Naive thymus-derived CD8-positive, alpha-beta T cell (primary cell): ENCODE measurements around the gene AMPD3. TPM values are rescaled to one million over a fixed set of nuclear protein-coding genes. Genes with fewer than 3 reads are reported as not detected.

Experiments used
- ATAC-seq, 2 donors: fragments of 150-1000 bp; cut with Tn5 transposase in 1 of 2; sonication (Bioruptor Pico), chemical (Tn5 transposase) in 1 of 2; 1 replicate in 1 of 2; 2 replicates in 1 of 2; pipeline ENCODE4 v1.10.0; 2021; ENCODE audit warnings: mild to moderate bottlenecking in 2 of 2, moderate library complexity in 2 of 2
- POLR2A ChIA-PET: fragments of 350-600 bp; sonication (Branson Sonifier 250); formaldehyde crosslinking; loops from one replicate; lab custom pipeline; 2021; ENCODE audit warnings: antibody characterized with exemption; lab: Charles Lee
- DNase-seq, 10 donors: peaks; one replicate each; pipeline versions ENCODE4 v3.0.0 to v3.0.0-alpha.2; 2020 to 2022
- H3K27ac Mint-ChIP-seq, 10 donors: one replicate each; pipeline ENCODE4 v1.8.0; 2020 to 2022; ENCODE audit warnings: mild to moderate bottlenecking in 10 of 10, mixed read lengths in 10 of 10, moderate library complexity in 4 of 10, inconsistent platforms in 1 of 10
- H3K27me3 Mint-ChIP-seq, 5 donors: one replicate each; pipeline ENCODE4 v1.8.0; 2021 to 2022; ENCODE audit warnings: mixed read lengths in 5 of 5
- H3K36me3 Mint-ChIP-seq, 3 donors: one replicate each; pipeline ENCODE4 v1.8.0; 2020 to 2022; ENCODE audit warnings: mixed read lengths in 3 of 3, mild to moderate bottlenecking in 2 of 3, inconsistent platforms in 1 of 3
- H3K4me1 Mint-ChIP-seq, 4 donors: one replicate each; pipeline ENCODE4 v1.8.0; 2021 to 2022; ENCODE audit warnings: mixed read lengths in 4 of 4
- H3K4me3 Mint-ChIP-seq, 10 donors: one replicate each; pipeline ENCODE4 v1.8.0; 2020 to 2022; ENCODE audit warnings: mild to moderate bottlenecking in 10 of 10, mixed read lengths in 10 of 10, moderate library complexity in 6 of 10, inconsistent platforms in 1 of 10
- H3K9me3 Mint-ChIP-seq, 9 donors: one replicate each; pipeline ENCODE4 v1.8.0; 2020 to 2022; ENCODE audit warnings: mixed read lengths in 9 of 9, mild to moderate bottlenecking in 3 of 9, inconsistent platforms in 1 of 9, moderate library complexity in 1 of 9
- polyA plus RNA-seq, 3 donors: library from polyadenylated mRNA; unstranded; fragments of 300-500 nt; fragmentation: Illumina TruSeq; gene quantifications; one replicate each; pipeline ENCODE4 v1.2.3, GENCODE V29; 2021
- total RNA-seq, 8 experiments: library from RNA in 2 of 8; stranded (reverse) in 2 of 8; gene quantifications; one replicate each; pipeline ENCODE4 v1.2.3 and lab custom pipeline; 2021 to 2026

AMPD3 gene
- total and polyA plus RNA-seq, 5 experiments from 2014 or later, result 4.3 to 28.0 (median 14.2) TPM

DNA sequence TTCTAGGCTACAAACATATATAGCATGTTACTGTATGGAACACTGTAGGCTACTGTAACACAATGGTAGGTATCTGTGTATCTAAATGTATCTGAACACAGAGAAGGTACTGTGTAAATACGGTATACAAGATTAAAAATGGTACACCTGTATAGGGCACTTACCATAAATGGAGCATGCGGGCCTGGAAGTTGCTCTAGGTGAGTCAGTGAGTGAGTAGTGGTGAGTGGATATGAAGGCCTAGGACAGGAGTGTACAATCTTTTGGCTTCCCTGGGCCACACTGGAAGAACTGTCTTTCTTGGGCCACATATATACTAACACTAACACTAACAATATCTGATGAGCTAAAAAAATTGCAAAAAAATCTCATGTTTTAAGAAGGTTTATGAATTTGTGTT lies 64.6 kb downstream of the AMPD3 start:
- H3K4me1 Mint-ChIP-seq, result peaks cover 0 to 6% (median under 1%) of the 10 kb centered on the region in 4 donors
- peak overlapping the region in 2 of 10 donors; percentile 13 to 47 for H3K27ac Mint-ChIP-seq
- ATAC-seq (no peak), DNase-seq (no peak)
- peaks cover 0 to 63% (median 15%) of the 10 kb centered on the region in 3 donors for H3K36me3 Mint-ChIP-seq
- no peaks in the 10 kb centered on the region for H3K27me3 Mint-ChIP-seq
- POLR2A ChIA-PET, result no interaction called here
- no peak overlapping the region for H3K4me3 Mint-ChIP-seq
- no peaks in the 10 kb centered on the region for H3K9me3 Mint-ChIP-seq

DNA sequence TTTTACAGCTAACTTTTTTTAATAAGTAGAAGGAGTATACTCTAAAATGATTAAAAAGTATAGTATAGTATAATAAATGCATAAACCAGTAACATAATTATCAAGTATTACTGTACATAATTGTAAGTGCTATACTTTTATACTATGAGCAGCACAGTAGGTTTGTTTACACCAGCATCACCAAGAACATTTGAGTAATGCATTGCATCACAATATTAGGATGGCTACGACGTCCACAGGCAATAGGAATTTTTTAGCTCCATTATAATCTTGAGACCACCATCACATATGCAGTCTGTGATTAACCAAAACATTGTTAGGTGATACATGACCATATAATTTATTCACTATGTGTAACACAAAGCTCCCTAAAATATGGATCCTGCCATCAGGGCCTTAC lies 65.5 kb downstream of the AMPD3 start:
- no peak for DNase-seq
- POLR2A ChIA-PET, result no interaction called here
- no peak overlapping the region for H3K4me3 Mint-ChIP-seq
- ATAC-seq, result no peak
- H3K9me3 Mint-ChIP-seq, result no peaks in the 10 kb centered on the region
- H3K27ac Mint-ChIP-seq, result no peak overlapping the region
- peaks cover 0 to 67% (median 18%) of the 10 kb centered on the region in 3 donors for H3K36me3 Mint-ChIP-seq
- peaks cover 0 to 4% (median under 1%) of the 10 kb centered on the region in 4 donors for H3K4me1 Mint-ChIP-seq
- H3K27me3 Mint-ChIP-seq, result no peaks in the 10 kb centered on the region

DNA sequence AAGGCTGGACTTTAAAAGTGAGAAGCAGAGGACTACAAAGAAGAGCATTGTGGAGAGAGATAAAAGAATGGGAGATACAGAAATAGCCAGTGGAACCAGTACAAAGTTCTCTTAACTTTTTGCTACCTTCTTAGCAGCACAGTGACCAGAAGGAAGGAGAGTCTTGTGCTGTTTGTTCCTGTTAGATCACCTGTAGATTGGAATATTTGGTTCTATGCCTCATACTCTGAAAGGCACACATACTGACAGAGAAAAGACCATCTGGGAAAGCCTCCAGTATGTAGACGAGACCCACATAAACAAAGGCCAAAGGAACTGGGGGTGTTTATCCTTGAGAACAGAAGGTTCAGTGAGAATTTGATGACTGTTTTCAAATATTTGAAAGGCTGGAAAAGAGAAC lies 67.2 kb downstream of the AMPD3 start:
- Mint-ChIP-seq H3K9me3 (no peaks in the 10 kb centered on the region), H3K36me3 (peaks cover 0 to 72% (median 19%) of the 10 kb centered on the region in 3 donors), H3K27ac (peak overlapping the region in 1 of 10 donors; percentile 4), H3K4me3 (no peak overlapping the region), H3K27me3 (no peaks in the 10 kb centered on the region), H3K4me1 (peaks cover 4 to 9% (median 5%) of the 10 kb centered on the region in 4 donors)
- POLR2A ChIA-PET, result no interaction called here
- DNase-seq, result no peak
- no peak for ATAC-seq

DNA sequence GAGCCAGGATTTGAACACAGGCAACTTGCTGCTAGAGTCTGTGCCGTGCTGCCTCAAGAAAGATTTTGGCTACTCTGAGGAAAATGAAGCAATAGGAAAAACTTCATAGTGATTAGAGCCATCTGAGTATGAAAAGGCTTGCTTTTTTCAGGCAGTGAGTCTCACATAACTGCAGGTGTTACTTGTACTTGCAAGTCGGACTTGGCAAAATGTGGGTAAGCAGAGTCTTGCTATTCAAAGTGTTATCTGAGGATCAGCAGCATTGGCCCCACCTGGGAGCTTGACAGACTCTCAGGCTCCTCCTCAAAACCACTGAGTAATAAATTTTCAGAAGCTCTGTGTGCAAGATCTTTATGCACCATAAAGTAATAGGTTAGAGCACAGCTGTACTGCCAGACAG lies 67.9 kb downstream of the AMPD3 start:
- POLR2A ChIA-PET, result interaction anchor here (1.4 kb wide), 1 partner anchor 18 kb away, joined by 3 read pairs; the partner anchor contains the start of gene RNF141
- Mint-ChIP-seq H3K36me3 (peaks cover 0 to 74% (median 19%) of the 10 kb centered on the region in 3 donors), H3K9me3 (no peaks in the 10 kb centered on the region), H3K4me3 (no peak overlapping the region), H3K4me1 (peaks cover 6 to 14% (median 8%) of the 10 kb centered on the region in 4 donors), H3K27ac (no peak overlapping the region), H3K27me3 (no peaks in the 10 kb centered on the region)
- no peak for ATAC-seq
- no peak for DNase-seq

DNA sequence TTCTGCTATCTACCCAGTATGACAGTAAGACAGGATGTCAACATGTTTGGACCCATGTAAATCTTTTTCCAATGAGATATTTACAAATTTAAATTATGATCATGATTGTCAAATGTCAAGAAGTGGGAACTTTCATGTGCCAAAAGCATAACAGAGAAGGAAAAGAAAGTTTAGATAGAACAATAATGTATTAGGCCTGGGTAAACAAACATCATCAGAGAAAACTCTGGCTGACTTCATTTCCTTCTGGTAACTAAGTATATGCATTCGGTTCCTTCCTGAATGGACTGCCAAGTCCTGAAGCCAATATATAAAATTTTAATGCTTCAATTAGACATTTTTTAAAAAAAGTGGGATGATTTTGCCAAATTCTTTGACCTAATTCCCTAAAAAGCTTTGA lies 69.4 kb downstream of the AMPD3 start:
- peaks cover 0 to 80% (median 28%) of the 10 kb centered on the region in 3 donors for H3K36me3 Mint-ChIP-seq
- H3K4me1 Mint-ChIP-seq, result peaks cover 6 to 14% (median 8%) of the 10 kb centered on the region in 4 donors
- no peak overlapping the region for H3K27ac Mint-ChIP-seq

DNA sequence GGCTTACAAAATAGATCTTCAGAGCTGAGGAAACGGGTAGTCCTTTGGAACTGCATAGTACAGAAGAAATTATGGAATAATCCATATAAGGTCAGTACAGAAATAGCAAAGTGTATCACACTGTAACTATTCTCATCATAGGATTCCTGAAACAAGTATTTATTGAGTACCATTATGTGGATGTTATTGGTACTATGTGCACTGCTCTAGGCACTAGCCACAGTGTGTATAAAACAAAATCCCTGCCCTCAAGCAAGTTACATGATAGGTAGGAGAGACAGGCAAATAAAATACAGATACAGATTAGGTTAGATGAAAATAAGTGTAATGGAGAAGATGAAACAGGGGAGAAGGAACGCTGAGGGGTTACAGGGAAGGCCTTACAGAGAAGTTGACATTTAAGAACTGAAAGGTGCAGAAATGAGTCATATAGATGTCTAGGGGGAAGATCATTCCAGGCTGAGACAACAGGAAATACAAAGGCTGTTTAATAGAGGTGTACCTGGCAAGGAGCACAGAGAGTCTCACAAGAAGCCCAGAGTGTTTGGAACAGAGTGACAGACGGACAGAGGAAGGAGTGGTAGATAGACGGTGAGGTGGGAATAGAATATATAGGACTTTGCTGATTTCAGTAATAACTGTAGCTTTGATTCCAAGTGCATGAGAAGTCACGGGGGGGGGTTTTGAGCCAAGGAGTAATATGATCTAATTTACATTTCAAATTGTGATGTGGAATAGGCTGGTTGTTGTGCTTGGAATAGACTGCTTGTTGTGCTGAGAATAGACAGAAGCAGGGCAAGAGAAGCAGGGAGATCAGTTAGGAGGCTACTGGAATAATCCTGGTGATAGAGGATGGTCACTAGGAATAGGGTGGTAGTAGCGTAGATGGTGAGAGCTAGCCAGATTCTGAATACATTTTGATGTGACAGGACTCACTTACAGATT lies 72.2 kb downstream of the AMPD3 start:
- Mint-ChIP-seq H3K36me3 (peaks cover 0 to 82% (median 29%) of the 10 kb centered on the region in 3 donors), H3K9me3 (no peaks in the 10 kb centered on the region), H3K27ac (peak overlapping the region in 6 of 10 donors; percentile 1 to 68 (median 16)), H3K4me3 (peak overlapping the region in 2 of 10 donors; percentile 8 to 9), H3K4me1 (peaks cover 6 to 14% (median 8%) of the 10 kb centered on the region in 4 donors), H3K27me3 (no peaks in the 10 kb centered on the region)
- no peak for ATAC-seq
- DNase-seq, result no peak
- POLR2A ChIA-PET, result no interaction called here

More for the DNA sequence above, 69.4 kb downstream of the AMPD3 start:
- no peak overlapping the region for H3K4me3 Mint-ChIP-seq
- ATAC-seq, result no peak
- no peaks in the 10 kb centered on the region for H3K9me3 Mint-ChIP-seq
- H3K27me3 Mint-ChIP-seq, result no peaks in the 10 kb centered on the region
- POLR2A ChIA-PET, result no interaction called here
- DNase-seq, result no peak

DNA sequence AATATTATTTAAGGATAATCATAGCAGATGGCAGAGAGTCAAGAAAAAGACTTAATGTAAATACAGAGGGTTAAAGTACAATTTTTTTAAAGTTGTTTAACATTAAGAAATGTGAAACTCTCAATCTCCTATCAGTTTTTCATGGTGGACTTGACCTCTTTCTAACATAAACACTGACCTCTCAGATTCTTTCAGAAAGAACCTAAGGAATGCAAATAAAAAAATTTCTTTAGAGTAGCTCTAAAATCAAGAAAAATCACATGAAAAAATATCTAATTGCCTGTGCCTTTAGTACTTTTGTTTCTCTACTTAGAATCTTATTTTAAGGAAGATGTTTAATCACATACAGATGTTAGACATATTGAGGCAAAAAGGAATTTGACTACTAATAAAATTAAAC lies 73.1 kb downstream of the AMPD3 start:
- no peak for ATAC-seq
- POLR2A ChIA-PET, result no interaction called here
- Mint-ChIP-seq H3K4me1 (peaks cover 6 to 14% (median 8%) of the 10 kb centered on the region in 4 donors), H3K36me3 (peaks cover 4 to 87% (median 32%) of the 10 kb centered on the region in 3 donors), H3K27ac (peak overlapping the region in 1 of 10 donors; percentile 38), H3K4me3 (no peak overlapping the region), H3K27me3 (no peaks in the 10 kb centered on the region), H3K9me3 (no peaks in the 10 kb centered on the region)
- DNase-seq, result no peak

DNA sequence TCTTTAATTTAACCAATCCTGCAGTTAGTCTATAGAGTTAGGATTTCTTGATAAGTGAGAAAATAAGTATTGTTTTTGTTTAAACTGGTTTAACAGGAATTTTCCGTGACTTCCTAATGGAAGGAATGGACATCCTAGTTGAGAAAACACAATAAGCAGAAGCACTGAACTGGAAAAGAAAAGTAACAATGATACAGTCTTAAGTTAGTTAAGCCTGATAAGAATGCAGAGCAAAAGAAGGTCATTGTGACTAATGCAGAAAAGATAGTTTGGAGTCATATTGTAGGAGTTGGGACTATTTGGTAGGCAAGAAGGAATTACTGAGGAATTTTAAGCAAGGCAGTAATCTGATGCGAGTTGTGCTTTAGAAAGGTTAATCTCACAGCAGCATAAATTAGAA lies 74.2 kb downstream of the AMPD3 start:
- Mint-ChIP-seq H3K36me3 (peaks cover 4 to 82% (median 31%) of the 10 kb centered on the region in 3 donors), H3K27me3 (no peaks in the 10 kb centered on the region), H3K4me3 (no peak overlapping the region), H3K9me3 (no peaks in the 10 kb centered on the region), H3K4me1 (peaks cover 5 to 19% (median 8%) of the 10 kb centered on the region in 4 donors), H3K27ac (peak overlapping the region in 1 of 10 donors; percentile 49)
- POLR2A ChIA-PET, result no interaction called here
- DNase-seq, result no peak
- ATAC-seq, result no peak

DNA sequence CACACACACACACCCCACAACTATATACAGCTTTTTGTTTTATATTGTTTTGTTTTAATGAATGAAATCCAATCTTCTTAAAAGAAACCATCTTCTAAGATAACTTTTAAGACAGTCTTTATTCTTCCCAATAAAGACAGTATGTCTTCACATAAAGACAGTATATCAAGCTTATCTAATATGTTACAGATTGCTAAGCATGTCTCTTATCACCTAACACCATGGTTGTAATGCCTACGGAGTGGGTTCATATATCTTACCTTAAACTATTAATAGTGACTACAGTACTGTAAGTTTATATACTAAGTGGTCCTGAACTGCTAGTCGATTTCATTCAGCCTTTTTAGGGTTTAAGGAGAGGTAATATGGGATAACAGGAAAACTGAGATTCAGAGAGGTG lies 77.5 kb downstream of the AMPD3 start:
- POLR2A ChIA-PET, result no interaction called here
- Mint-ChIP-seq H3K4me1 (peaks cover 4 to 29% (median 10%) of the 10 kb centered on the region in 4 donors), H3K27ac (no peak overlapping the region), H3K9me3 (no peaks in the 10 kb centered on the region), H3K4me3 (no peak overlapping the region), H3K27me3 (no peaks in the 10 kb centered on the region), H3K36me3 (peaks cover 4 to 53% (median 24%) of the 10 kb centered on the region in 3 donors)
- DNase-seq, result no peak
- ATAC-seq, result no peak

DNA sequence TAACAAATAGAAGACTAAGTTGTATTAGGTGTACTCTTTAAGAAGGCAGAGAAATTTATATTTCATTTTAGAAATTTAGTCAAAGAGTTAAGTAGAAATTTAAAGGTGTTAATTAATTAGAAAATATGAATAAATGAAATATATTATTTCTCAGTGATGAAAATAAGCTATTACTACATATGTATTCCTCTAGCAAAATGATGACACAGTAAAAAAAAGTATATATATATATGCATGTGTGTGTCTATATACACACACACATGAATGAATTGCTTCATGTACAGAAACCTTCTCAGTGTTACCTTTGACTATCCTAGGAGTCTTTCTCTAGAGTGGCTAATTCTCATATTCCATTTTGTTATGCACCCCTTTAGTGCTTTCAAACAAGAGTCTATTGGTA lies 78.3 kb downstream of the AMPD3 start:
- H3K9me3 Mint-ChIP-seq, result no peaks in the 10 kb centered on the region
- no peaks in the 10 kb centered on the region for H3K27me3 Mint-ChIP-seq
- no peak for ATAC-seq
- DNase-seq, result no peak
- H3K36me3 Mint-ChIP-seq, result peaks cover 4 to 48% (median 24%) of the 10 kb centered on the region in 3 donors
- H3K27ac Mint-ChIP-seq, result no peak overlapping the region
- H3K4me3 Mint-ChIP-seq, result no peak overlapping the region
- peaks cover 5 to 33% (median 9%) of the 10 kb centered on the region in 4 donors for H3K4me1 Mint-ChIP-seq
- POLR2A ChIA-PET, result no interaction called here

DNA sequence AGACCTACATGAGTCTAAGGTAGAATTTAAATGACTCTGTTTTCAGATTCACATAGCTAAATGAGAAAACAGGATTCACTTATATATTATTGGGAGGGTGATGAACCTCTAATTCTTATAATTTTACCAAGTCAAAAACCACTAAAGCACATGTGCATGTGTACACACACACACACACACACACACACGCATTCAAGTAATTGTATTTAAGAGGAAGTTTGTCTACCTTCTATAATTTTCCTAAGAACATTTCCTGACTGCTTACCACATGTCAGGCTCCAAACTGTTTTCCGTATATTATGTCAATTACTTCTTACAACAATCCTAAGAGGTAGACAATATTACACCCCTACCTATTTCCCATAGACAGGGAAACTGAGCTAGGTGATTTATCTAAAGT lies 79.3 kb downstream of the AMPD3 start:
- H3K4me3 Mint-ChIP-seq, result no peak overlapping the region
- POLR2A ChIA-PET, result no interaction called here
- ATAC-seq (no peak), DNase-seq (no peak)
- H3K27ac Mint-ChIP-seq, result no peak overlapping the region
- no peaks in the 10 kb centered on the region for H3K27me3 Mint-ChIP-seq
- H3K9me3 Mint-ChIP-seq, result no peaks in the 10 kb centered on the region
- H3K4me1 Mint-ChIP-seq, result peaks cover 7 to 42% (median 10%) of the 10 kb centered on the region in 4 donors
- H3K36me3 Mint-ChIP-seq, result peaks cover 4 to 38% (median 16%) of the 10 kb centered on the region in 3 donors

DNA sequence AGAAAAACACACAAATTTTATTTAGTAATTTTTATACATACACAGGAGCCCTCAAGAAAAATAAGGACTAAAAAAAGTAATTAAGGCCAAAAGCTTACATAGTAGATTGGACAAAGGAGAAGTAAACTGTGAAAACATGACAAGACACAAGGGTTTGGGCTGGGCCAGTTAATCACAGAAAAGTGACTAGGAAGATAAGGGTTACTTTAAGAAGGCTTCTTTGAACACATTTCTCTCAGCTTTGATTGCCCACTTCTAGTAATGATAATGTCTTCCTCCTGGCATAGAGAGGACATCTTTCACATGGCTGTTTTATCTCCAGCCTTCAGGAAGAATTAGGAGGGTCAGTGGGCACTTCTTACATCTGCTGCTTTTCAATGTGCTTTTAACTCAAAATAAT lies 82.5 kb downstream of the AMPD3 start:
- peaks cover 4 to 12% (median 7%) of the 10 kb centered on the region in 3 donors for H3K36me3 Mint-ChIP-seq
- POLR2A ChIA-PET, result no interaction called here
- ATAC-seq (no peak), DNase-seq (no peak)
- H3K4me3 Mint-ChIP-seq, result no peak overlapping the region
- H3K27me3 Mint-ChIP-seq, result no peaks in the 10 kb centered on the region
- H3K27ac Mint-ChIP-seq, result peak overlapping the region in 1 of 10 donors; percentile 12
- H3K9me3 Mint-ChIP-seq, result no peaks in the 10 kb centered on the region
- peaks cover 13 to 63% (median 24%) of the 10 kb centered on the region in 4 donors for H3K4me1 Mint-ChIP-seq

DNA sequence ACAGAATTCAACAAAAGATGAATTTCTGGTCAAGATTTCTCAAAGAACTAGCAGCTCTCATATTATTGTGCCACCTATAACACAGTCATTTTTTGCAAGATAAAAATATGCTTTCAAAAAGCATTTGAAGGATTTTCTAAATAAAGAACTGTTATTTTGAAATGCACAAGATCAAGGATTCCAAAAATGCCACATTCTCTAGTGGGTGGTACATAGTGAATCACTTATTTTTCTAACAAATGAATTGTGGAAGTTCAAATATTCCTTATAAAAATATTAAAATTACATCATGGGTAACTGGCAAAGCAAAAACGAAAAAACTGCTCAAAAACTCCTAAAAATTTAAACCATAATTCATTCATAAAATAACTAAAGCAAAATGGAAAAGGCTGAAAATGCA lies 83.9 kb downstream of the AMPD3 start:
- no peak overlapping the region for H3K4me3 Mint-ChIP-seq
- no peaks in the 10 kb centered on the region for H3K27me3 Mint-ChIP-seq
- peaks cover 12 to 61% (median 24%) of the 10 kb centered on the region in 4 donors for H3K4me1 Mint-ChIP-seq
- peaks cover 0 to 2% (median under 1%) of the 10 kb centered on the region in 3 donors for H3K36me3 Mint-ChIP-seq
- ATAC-seq, result no peak
- peaks cover 0 to 2% (median 0%) of the 10 kb centered on the region in 9 donors for H3K9me3 Mint-ChIP-seq
- DNase-seq, result no peak
- peak overlapping the region in 1 of 10 donors; percentile 97 for H3K27ac Mint-ChIP-seq
- POLR2A ChIA-PET, result no interaction called here
